NCI-H82 (cell line): ENCODE data around the gene AGPAT4.

Experiments used
- DNase-seq: peaks from one replicate; lab custom pipeline; 2025; lab: John Stamatoyannopoulos, UW

AGPAT4 gene

GRCh38 chr6:161110028-161110779, 163.7 kb downstream of the AGPAT4 start:
- DNase-seq: no peak

DNA sequence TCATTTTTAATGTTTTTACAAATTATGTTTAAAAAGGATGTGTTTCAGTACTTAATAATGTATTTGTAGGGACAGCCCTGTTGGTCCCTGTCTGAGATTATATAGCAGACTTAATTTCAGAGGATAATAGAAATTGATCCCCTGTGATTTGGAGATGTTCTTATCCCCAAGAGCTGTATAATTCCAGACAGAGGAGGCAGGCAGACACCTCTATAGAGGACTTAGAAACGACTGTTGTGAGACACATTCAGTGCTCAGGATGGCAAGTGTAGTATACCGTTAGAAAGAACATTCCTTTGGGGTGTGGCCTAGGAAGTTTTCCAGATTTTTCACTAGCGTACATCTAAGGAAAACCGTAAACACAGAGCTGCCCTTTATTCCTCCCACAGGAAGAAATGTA, 164.5 kb downstream of the AGPAT4 start:
- no peak for DNase-seq

- DNase-seq: no peak
These were observed 164.9 kb downstream of the AGPAT4 start for GRCh38 chr6:161108916-161109315.

DNA sequence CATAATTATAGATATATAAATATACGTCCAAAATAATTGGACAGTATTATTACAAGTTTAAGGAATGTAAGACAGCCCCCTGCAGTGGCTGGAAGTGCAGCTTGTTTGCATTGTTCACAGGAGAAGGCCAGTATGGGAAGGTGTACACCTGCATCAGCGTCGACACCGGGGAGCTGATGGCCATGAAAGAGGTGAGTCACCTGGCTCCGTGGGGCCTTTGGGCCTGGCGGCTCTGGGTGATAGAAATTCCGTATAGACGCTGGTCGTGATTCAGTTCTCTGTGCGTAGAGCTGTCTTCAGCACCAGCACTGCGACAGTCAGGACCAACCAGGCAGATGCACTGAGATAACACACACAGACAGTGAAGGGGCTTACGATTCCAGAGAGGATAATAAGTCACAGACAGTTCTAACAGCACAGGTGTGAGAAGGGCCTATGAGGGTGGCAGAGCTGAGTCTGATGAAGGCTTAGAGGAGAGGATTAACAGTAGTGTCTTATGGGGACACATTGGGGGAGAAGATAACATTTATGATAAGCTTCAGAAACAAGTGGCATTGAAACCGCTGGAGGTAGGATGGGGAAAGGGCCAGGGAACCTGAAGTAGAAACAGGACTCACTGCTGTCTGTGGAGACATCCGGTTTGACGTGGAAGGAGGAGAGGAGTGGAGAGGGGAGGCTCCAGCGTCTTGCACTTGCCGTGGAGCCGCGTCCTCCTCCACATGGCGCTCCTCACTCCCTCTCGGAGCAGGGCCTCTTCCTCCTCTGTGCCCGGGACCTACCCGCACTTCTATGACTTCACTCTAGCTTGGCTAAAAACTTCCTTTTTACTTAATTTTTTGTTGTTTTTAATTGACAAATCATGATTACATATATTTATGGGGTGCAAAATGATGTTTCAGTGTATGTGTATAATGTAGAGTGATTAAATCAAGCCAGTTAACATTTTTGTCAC, 165.8 kb downstream of the AGPAT4 start:
- peak; percentile 44 for DNase-seq

- DNase-seq: no peak
These were observed 168.5 kb downstream of the AGPAT4 start for GRCh38 chr6:161105408-161105807.

DNA sequence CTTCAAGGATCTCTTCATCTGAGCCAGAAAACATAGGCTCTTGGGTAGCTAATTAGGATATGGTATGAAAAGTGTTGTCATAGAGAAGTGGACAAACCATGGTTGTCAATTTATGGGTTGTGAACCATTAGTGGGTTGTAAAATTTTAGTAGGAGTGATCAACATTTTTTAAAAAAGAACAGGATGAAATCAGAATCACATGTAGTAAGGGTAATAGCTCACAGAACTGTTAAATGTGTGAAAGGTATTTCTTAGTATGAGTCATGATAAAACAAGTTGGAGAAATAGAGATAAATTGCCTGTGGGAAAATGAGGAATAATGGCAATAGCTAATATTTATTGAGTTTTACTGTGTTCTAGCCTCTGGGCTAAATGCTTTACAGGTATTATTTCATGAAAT, 168.9 kb downstream of the AGPAT4 start:
- no peak for DNase-seq

- DNase-seq: no peak
These were observed 170.4 kb downstream of the AGPAT4 start for GRCh38 chr6:161103475-161103874.

DNA sequence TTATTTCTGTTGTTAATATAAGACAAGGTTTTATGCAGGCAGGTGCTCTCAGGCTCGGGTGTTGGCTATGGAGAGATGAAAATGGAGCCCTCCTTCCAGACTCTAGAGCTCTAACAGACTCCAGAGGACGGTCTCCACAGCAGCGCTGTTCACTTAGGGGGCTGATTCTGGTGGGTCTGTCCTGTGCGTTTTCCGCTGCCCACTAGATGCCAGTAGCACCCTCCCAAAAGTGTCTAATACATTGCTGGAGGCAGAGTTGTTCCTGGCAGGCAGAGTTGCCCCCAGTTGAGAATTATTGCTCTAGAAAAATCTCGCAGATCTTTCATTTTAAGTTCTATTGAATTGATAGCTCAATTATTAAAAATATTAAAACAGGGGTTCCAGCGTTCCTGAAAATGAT, 172.3 kb downstream of the AGPAT4 start:
- peak; percentile 44 for DNase-seq

GRCh38 chr6:161100072-161100471, 173.8 kb downstream of the AGPAT4 start:
- DNase-seq: no peak

GRCh38 chr6:161095916-161096315, 177.9 kb downstream of the AGPAT4 start:
- no peak for DNase-seq

DNA sequence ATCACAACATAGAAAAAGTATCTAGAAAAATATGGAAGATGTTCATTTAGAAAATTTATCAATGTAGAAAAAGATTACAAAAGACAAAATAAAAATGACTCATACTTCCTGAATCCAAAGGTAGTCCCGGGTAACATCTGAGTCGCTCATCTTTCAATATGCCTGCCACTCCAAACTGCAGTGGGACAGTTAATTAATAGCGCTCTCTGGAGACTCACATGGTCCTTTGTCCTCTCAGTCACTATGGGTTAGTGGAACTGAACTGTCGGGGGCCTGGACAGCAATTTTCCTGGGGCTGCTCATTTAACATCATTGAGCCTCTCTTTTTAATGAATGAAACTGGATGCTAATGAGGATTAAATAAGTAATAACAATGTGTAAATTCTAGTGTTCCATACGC, 178.9 kb downstream of the AGPAT4 start:
- no peak for DNase-seq

- DNase-seq: no peak
These were observed 181.7 kb downstream of the AGPAT4 start for GRCh38 chr6:161091972-161092701.

GRCh38 chr6:161091151-161091550, 182.7 kb downstream of the AGPAT4 start:
- DNase-seq: no peak

GRCh38 chr6:161088676-161089328, 185.1 kb downstream of the AGPAT4 start:
- DNase-seq: no peak

GRCh38 chr6:161085246-161085645, 188.6 kb downstream of the AGPAT4 start:
- no peak for DNase-seq

DNA sequence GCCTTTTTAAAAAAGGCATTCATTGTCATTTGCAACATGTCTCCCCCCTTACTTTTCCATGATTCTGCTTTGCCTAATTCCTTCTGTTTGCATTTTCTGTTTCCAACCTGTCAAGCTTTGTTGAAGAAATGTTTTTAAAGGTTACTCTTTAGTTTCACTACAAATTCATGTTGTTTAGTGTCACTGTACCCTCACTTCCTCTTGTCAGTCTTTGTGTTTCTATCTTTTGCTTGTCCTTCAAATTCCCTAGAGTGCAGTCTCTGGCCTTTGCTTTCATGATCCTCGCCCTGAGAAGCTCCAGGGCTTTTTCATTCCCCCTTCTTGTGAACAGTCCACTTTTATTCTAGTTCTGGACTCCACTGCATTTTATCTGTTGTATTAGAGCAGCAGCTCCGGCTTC, 191.6 kb downstream of the AGPAT4 start:
- no peak for DNase-seq

DNA sequence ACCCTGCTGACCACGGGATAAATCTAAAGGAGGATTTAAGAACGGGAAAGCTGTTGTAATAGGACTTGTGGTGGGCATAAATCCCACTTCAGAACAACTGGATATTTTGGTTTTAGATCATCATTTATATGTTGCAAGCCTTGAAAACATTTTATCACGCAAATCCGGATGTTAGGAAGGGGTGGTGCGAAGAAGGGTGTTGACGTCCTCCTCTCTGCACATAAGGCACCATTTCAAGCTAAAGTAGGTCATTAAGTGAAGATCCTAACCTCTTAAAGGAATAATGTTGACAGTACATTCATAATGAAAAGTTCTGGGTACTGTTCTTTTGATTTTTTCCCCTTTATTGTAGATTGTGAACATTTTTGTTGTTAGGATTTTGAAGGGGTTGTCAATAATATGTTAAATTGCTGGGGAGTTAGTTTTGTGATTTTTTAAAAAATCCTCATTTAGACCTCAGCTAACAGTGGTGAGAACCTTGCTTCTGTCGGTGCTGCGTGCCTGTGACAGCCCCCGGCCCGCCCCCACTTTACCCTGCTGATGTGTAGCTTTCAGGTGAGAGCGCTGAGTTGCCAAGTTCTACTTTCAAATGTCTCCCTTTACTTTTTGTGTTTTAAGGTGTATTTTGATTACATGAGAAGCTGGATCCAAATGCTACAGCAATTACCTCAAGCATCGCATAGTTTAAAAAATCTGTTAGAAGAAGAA, 193.4 kb downstream of the AGPAT4 start:
- DNase-seq: no peak
